Activated CD4-positive, alpha-beta T cell treated with anti-CD3 and anti-CD28 coated beads for 4 hours (primary cell): ENCODE data around the gene DCTN2.
"Not testable (repeated sequence)": the region's sequence is repeated elsewhere in the genome, so short reads cannot be mapped to it uniquely, and the experiment has no call there.

ENCODE experiments used
- DNase-seq, 2 donors: peaks; one replicate each; pipeline ENCODE4 v3.0.0-alpha.2; 2020

Gene DCTN2

DNA sequence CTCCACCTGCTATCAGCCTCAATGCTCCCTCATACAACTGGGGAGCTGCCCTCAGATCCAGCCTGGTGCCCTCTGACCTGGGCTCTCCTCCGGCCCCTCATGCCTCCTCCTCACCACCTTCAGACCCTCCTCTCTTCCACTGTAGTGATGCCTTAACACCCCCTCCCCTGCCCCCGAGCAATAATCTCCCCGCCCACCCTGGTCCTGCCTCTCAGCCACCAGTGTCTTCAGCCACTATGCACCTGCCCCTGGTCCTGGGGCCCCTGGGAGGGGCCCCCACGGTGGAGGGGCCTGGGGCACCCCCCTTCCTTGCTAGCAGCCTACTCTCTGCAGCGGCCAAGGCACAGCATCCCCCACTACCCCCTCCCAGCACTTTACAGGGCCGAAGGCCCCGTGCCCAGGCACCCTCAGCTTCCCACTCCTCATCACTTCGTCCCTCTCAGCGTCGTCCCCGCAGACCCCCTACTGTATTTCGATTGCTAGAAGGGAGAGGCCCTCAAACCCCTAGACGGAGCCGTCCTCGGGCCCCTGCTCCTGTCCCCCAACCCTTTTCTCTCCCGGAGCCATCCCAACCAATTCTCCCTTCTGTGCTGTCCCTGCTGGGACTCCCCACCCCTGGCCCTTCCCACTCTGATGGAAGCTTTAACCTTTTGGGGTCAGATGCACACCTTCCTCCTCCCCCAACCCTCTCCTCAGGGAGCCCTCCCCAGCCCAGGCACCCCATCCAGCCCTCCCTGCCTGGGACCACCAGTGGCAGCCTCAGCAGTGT, 21.2 kb downstream of the DCTN2 start:
- DNase-seq: no peak

DNA sequence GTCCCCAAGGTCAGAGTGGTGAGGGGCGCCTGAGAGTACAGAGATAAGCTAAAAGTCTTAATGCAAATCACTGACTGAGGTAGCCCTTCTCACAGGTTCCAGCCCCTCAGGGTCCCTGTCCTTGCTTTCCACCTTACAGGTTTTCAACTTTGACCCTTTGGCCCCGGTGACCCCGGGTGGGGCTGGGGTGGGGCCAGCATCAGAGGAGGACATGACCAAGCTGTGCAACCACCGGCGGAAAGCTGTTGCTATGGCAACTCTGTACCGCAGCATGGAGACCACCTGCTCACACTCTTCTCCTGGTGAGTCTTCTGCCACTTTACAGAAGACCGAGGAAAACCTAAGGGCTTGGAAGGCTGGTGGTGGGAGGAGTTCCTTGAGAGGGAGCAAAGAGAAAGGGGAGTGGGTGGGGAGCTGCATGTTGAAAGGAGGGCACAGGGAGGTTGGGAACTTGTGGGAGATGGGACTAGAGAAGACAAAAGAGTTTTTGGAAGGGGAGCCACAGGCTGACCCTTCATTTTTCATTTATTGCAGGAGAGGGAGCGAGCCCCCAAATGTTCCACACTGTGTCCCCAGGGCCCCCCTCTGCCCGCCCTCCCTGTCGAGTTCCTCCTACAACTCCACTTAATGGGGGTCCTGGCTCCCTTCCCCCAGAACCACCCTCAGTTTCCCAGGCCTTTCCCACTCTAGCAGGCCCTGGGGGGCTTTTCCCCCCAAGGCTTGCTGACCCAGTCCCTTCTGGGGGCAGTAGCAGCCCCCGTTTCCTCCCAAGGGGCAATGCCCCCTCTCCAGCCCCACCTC, 22.0 kb downstream of the DCTN2 start:
- no peak for DNase-seq

DNA sequence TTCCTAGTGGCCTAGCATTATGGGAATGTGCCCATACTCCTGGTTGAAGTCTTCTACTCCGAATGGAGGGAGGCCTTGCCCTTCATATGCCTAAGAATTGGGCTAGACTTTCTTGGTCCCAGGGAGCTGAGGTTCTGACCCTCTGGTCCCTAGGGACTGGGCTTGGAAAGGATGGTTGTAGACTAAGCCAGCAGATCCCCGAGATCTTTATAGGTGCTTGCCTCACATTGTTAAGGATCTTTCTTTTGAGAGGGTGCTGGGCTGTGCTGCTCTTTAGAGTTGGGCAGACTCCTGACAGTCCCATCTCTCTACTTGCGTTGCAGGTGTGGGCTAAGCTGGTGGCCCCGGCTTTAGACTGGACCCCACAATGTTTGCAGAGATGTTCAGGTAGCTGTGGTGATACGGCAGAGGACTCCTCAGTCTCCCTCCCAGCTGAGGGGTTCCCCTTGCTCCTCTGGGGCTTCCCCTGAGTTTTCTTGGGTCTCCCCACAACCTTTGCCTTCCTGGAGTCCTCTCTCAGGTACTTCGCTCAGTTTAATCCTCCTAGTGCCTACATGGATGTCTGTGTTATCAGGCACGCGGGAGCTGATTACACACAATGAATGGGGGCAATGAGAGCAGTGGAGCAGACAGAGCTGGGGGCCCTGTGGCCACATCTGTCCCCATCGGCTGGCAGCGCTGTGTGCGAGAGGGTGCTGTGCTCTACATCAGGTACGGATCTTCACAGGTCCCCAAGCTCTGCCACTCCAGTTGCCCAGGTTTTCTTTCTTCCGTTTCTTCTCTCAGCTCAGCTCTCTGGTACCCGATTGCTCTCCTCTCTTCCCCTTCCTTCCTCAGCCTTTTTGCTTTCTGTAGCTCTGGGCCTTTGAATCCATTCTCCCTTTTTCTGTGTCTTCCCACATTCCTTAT, 23.0 kb downstream of the DCTN2 start:
- no peak for DNase-seq

DNA sequence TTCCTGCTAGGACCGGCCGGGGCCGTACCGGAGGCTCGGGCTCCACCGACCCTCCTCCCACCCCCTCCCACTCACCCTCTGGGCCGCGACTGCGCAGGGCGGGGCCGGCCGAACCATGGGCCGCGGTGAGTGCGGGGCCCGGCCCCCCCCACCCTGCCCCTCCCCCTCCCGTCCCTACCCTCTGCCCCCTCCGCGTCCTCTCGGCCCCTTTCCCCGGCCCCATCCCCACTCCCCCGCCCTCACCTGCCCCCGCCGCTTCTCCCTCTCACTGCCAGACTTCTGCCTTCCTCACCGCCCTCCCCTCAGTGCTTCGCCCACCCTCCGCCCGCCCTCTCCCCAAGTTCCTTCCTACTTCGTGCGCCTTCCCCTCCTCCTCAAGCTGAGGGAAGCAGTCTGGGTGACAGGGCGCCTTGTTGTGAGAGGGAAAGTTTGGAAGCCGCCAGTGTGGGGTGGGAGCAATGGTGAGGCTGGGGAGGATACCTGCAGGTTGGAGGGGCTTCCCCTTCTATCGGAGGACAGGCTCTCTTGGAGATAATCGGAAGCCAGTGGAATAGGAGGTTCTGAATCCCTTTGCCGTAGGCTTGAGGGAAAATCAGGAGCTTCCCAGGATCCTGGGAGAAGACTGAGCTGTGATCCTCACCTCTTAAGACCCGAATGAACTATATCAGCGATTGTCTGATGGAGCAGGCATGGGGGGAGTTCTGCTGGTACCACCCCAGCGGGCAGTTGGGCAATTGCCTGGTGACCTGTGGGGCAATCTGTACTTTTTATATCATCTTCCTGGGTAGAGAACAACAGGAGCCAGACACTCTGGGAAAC, 23.9 kb downstream of the DCTN2 start:
- peak; percentile 53 to 66 for DNase-seq

DNA sequence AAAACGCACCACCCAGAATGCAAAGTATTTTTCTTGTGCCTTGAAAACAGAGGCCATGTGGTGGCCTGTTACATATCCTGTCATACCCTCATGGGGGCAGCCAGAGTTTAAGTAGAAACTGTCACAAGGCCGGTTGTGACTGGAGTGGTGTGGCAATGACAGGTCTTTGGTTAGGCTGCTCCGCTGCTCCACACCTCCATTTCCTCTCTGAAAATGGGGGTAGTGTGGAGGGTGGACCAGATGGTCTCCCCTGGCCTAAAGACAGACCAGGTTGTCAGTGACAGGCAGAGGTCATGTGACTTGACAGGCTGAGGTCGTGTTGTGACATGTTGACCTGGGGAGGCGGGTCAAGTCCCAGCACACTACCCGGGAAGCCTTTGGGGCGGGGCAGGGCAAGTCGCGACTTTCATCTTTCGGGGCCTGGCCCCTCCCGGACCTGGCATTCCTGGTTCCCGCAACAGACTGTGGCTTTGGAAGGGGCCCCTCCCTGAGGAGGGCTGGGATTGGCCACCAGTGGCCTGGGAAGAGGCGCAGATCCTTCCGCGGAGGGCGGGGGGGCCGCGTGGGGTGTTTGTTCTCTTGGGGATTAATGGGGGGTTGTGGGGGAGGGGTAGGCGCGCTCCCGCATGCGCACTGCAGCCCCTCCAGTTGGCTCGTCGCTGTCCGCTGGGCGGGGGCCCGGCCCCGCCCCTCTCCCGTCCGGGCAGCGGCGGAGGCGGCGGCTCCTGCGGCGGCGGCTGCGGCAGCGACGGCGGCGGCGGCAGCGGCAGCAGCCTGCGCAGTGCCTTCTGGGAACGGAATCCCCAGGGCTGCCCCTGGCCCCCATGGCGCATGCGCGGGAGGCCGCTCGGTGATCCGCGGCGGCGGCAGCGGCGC, 24.7 kb downstream of the DCTN2 start, which contains the start of gene MBD6:
Gene MBD6, plus strand, starts transcription at position 814 of the 876 bp plus-strand sequence. CDS start 1,480 bp downstream, outside the sequence.
- peak; percentile 85 to 87 for DNase-seq

DNA sequence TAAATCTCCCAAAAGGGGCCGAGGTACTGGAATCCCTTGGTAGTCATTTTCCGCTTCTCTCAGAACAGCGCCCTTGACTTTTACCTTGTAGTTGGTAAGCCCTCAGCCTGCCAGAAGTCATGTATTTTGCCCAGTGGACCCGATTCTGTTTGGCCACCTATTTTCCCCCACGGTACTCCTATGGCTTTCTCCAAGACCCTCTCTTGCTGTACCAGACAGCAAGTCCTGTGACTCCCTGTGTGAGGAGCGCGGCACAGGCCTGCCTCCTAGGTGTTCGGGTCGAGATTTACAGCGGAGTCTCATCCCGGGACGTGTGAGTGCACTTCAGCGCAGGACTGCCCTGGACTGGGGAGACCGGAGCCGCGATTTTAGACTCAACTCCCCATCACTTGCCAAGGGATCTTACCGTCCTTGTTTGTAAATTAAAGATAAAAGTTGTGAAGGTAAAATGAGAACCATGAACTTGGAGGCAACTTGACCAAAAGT, 25.4 kb downstream of the DCTN2 start:
- DNase-seq: peak; percentile 15 to 30

DNA sequence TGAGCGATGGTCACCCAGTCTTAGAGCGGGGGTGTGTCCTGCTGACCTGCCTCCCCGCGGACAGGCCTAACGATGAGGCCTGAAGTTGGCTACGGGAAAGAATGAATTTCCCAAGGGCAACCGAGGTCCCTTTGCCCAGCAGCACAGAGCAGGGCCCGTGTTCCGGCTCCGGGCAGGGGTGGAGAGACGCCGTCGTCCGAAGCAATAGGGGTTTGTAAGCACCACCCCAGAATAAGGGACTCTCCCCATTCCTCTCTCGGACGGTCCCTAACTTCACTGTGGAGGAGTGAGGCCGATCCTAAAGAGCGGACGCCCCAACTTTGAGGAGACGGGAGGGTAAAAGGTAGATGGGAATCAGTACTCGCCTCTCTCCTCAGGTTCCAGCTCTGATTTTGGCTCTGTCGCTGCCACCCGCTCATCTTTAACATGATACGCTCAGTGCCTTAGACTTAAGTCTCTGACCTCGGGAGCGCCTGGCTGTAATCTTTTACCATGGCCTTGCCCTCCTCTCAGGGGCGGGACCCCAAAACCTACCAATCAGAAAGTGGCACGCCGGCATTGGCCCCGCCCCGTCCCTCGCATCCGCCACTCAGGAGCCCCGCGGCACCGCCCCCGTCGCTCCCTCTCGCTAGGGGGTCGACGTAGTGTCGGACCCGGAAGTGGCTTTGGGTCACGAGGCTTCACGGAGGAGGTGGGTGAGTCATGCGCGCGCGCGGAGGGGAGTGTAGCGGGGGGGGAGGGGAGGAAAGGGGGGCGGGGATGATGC, 26.8 kb downstream of the DCTN2 start, which contains the start of gene DDIT3:
Gene DDIT3, minus strand, starts transcription at position 462 of the 766 bp plus-strand sequence. CDS start 3,108 bp downstream, outside the sequence.
- peak; percentile 99 to 100 for DNase-seq

DNA sequence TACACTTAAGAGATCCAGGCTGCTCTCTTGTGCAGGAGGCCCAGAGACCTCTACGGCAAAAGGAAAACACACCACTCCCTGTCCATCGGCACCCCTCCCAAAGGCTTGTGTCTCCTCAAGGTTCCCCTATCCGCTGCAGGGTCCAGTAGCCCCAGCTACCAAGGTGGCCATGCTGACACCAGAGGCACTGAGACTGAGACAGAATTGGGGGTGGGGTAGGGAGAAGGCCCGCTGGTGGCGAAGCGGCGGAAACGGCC, 27.3 kb downstream of the DCTN2 start:
- peak; percentile 19 to 31 for DNase-seq

DNA sequence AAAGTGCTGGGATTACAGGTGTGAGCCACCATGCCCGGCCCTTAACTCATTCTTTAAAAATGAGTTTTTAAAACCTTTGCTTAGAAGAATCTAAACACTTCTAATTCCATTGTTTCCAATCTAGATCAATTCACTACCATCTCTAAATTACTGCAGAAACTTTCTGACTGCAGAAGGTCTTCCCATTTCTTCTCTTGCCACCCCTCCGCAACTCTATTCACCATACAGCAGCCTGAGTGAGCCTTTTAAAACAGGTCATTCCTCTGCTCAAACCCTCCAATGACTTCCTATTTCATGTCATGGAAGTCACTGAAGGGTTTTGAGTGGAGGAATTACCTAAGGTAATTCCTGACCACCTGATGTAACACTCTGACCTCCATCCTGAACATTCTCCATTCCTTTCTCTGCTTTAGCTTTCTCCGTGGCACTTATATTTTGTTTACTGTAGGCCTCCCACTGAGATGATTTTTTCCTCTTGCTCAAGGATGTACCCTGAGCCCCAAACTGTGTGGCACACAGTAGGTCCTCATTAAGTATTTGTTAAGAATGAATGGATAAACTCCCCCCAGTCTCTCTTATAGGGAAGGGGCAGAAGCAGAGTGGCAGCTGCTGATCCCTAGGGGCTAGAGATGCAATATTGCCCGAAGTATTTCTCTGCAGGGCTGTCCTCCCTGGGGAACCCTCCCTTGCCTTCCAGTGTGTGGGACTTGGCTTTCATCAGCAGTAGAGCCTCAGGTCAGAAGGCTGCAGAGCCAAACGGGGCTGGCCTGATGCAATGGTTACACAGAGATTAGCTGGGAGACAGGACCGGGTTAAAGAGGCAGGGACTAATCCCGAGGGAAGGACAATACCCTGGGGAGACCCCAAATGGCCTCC, 27.8 kb downstream of the DCTN2 start:
- peak in 1 of 2 donors; percentile 21 for DNase-seq

DNA sequence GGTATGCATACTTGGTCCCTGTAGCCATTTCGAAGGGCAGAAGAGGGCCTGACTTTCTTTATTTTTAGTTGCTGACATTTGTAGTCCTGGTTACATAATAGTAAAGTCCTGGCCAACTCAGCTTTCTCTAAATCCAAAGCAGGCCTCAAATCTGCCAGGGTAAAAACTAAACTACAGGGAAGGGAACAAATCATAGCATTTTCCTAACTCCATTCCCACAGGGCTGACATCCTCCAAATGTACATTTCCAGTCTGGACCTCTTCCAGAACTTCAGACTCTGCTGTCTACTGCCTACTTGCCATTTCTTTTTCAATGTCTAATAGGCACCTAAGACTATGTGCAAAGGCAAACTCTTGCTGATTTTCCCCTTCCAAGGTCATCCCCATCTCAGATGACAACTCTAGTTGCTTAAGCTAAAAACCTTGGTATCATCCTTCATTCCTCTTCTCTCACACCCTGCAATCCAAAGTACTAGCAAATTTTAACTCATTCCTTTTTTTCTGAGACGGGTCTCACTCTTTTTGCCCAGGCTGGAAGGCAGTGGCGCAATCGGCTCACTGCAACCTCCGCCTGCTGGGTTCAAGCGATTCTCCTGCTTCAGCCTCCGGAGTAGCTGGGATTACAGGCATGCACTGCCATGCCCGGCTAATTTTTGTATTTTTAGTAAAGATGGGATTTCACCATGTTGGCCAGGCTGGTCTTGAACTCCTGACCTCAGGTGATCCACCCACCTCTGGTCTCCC, 28.6 kb downstream of the DCTN2 start:
- DNase-seq: no peak

DNA sequence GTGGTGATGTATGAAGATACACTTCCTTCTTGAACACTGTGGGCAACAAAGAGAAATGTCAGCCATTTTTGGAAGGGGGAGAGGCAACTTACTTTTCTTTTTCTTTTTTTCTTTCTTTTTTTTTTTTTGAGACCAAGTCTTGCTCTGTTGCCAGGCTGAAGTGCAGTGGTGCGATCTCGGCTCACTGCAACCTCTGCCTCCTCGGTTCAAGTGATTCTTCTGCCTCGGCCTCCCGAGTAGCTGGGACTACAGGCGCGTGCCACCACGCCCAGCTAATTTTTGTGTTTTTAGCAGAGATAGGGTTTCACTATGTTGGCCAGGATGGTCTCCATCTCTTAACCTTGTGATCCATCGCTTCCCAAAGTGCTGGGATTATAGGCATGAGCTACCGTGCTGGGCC, 29.3 kb downstream of the DCTN2 start:
- DNase-seq: not testable (repeated sequence)

DNA sequence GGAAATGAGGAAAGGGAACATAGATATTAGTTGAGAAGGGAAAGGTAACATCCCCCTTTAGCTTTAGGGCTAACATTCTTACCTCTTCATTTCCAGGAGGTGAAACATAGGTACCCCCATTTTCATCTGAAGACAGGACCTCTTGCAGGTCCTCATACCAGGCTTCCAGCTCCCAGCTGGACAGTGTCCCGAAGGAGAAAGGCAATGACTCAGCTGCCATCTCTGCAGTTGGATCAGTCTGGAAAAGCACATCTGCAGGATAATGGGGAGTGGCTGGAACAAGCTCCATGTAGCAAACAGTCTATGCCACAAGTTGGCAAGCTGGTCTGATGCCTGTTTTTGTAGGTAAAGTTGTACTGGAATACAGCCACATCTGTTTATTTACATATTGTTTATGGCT, 29.8 kb downstream of the DCTN2 start:
- no peak for DNase-seq

DNA sequence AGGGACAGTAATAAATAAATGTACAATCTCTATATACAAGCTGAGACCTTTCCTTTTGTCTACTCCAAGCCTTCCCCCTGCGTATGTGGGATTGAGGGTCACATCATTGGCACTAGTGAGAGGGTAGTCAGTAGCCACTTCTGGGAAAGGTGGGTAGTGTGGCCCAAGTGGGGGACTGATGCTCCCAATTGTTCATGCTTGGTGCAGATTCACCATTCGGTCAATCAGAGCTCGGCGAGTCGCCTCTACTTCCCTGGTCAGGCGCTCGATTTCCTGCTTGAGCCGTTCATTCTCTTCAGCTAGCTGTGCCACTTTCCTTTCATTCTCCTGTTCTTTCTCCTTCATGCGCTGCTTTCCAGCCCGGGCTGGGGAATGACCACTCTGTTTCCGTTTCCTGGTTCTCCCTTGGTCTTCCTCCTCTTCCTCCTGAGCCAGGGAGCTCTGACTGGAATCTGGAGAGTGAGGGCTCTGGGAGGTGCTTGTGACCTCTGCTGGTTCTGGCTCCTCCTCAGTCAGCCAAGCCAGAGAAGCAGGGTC, 30.3 kb downstream of the DCTN2 start:
- DNase-seq: no peak

DNA sequence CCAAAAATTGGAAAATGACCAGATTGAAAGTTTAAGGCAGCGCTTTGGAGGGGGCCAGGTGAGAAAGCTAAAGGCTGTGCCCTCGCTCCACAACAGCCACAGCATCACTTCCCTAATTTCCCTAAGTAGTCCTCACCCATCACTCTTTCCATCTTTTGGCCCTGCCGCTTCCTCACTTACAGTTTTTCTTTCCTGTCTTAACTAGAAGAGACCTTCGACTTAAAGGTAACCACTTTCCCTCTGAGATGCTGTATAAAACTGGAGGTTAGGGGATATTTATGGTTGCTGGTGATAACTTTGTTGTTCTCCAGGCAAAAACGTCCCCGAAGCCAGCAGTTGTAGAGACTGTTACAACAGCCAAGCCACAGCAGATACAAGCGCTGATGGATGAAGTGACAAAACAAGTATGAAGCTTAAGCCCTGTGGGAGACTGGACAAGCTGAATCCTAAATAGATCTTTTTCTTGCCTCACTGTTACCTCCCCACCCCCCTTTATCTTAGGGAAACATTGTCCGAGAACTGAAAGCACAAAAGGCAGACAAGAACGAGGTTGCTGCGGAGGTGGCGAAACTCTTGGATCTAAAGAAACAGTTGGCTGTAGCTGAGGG, 31.0 kb downstream of the DCTN2 start:
- no peak for DNase-seq

DNA sequence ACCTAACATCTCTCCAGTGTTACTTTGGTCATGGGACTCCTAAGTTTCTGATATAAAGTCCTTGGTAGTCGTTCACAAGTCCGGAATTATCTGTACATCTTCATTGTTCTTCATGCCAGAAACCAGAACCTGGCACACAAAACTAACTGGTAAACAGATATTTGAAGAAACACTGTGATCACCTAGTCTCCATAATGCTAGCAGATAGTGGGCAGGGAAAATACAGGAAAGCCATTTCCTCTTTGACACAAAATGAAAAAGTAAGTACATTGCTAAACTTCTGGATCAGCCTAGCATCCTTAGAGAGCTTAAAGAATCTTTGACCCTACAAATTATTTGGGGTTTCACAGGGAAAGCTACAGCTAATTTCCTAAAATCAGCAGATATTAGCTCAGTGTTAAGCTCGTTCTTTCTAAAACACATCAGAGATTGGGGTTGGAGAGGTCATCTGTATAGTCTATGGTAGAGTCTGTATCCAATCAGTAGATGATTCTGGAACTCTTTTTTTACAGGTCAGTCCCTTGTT, 31.5 kb downstream of the DCTN2 start:
- no peak for DNase-seq

DNA sequence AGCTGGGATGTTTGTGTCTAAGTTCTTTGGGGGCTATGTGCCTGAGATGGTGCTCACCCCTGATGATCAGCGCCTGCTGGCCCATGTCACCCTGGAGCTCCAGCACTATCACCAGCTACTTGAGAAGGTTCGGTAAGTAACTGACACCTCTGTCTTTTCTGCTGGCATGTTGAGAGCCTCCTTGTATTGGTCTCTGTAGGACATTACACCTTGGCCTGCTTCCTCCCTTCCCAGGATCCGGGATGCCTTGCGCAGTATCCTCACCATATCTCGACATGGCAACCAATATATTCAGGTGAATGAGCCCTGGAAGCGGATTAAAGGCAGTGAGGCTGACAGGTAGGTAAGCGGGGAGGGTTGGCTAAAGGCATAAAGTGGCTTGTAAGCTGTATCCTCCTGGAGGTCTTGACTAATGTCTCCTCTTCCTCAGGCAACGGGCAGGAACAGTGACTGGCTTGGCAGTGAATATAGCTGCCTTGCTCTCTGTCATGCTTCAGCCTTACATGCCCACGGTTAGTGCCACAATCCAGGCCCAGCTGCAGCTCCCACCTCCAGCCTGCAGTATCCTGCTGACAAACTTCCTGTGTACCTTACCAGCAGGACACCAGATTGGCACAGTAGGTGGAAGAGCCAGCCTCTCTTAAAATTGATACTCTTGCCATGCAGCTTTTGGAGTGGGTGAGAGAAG, 32.1 kb downstream of the DCTN2 start:
- DNase-seq: no peak

DNA sequence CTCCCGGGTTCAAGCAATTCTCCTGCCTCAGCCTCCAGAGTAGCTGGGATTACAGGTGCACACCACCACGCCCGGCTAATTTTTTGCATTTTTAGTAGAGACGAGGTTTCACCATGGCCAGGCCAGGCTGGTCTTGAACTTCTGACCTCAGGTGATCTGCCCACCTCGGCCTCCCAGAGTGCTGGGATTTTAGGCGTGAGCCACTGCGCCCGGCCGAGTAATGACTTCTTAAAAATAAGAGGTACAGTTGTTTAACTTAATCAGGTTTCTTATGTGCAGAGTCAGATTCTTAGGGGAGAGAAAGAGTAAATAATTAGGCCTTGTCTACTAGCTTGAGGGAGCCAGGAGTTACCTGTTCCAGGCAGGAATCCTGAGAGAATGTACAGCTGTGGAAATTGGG, 32.7 kb downstream of the DCTN2 start:
- DNase-seq: not testable (repeated sequence)
